NCI-H146 treated with DMSO at 0.1 percent for 48 hours (cell line): ENCODE results near the gene NOTCH1.

Source experiments
- DNase-seq: peaks from one replicate; lab custom pipeline; 2025; ENCODE audit not compliant: unreplicated experiment; lab: John Stamatoyannopoulos, UW

The NOTCH1 gene

GRCh38 chr9:136532799-136533774 lies 12.8 kb downstream of the NOTCH1 start:
- DNase-seq, result no peak

- no peak for DNase-seq
These were observed 13.7 kb downstream of the NOTCH1 start for GRCh38 chr9:136531904-136532798.

- no peak for DNase-seq
These were observed 14.5 kb downstream of the NOTCH1 start for GRCh38 chr9:136531186-136531903.

GRCh38 chr9:136530461-136531089 lies 15.3 kb downstream of the NOTCH1 start:
- DNase-seq, result no peak

GRCh38 chr9:136529516-136530460 lies 16.1 kb downstream of the NOTCH1 start:
- DNase-seq, result no peak

- DNase-seq, result no peak
These were observed 17.0 kb downstream of the NOTCH1 start for GRCh38 chr9:136528716-136529341.

GRCh38 chr9:136527721-136528710 lies 17.8 kb downstream of the NOTCH1 start:
- peak; percentile 69 for DNase-seq

GRCh38 chr9:136527131-136527530 lies 18.7 kb downstream of the NOTCH1 start:
- DNase-seq, result no peak

- DNase-seq, result peak; percentile 63
These were observed 19.2 kb downstream of the NOTCH1 start for GRCh38 chr9:136526625-136527066.

- DNase-seq, result no peak
These were observed 19.9 kb downstream of the NOTCH1 start for GRCh38 chr9:136525841-136526499.

GRCh38 chr9:136525207-136525606 lies 20.6 kb downstream of the NOTCH1 start:
- no peak for DNase-seq

GRCh38 chr9:136522314-136523237 lies 23.3 kb downstream of the NOTCH1 start:
- DNase-seq, result no peak

GRCh38 chr9:136521537-136521936 lies 24.3 kb downstream of the NOTCH1 start:
- DNase-seq, result no peak

- DNase-seq, result no peak
These were observed 25.8 kb downstream of the NOTCH1 start for GRCh38 chr9:136520053-136520540.

GRCh38 chr9:136519263-136520052 lies 26.4 kb downstream of the NOTCH1 start:
- DNase-seq, result no peak
